Left ventricle myocardium inferior (tissue), 1 donor: ENCODE data around the gene AREL1. TPM values are rescaled to one million over a fixed set of nuclear protein-coding genes. Genes with fewer than 3 reads are reported as not detected.

Experiments used
- DNase-seq: peaks from one replicate; pipeline ENCODE4 v3.0.0-alpha.2; 2020
- H3K27ac ChIP-seq: fragments of 200-600 bp; replicated peaks from 2 replicates; pipeline ENCODE4 v1.8.0; 2021
- H3K27me3 ChIP-seq: fragments of 200-600 bp; 2 replicates; pipeline ENCODE4 v1.8.0; 2021; ENCODE audit warnings: low read depth
- H3K36me3 ChIP-seq: fragments of 200-600 bp; 2 replicates; pipeline ENCODE4 v1.8.0; 2021
- H3K4me1 ChIP-seq: fragments of 200-600 bp; 2 replicates; pipeline ENCODE4 v1.8.0; 2021
- H3K4me3 ChIP-seq: fragments of 200-600 bp; 2 replicates; pipeline ENCODE4 v1.8.0; 2021; ENCODE audit warnings: mild to moderate bottlenecking, moderate library complexity
- H3K9me3 ChIP-seq: fragments of 200-600 bp; replicated peaks from 2 replicates; pipeline ENCODE4 v1.8.0; 2021
- intact Hi-C: fragments of 100-400 bp; cut with micrococcal nuclease; formaldehyde crosslinking; loops from one replicate; pipeline ENCODE4 v1.11.0; 2022
- total RNA-seq: library from RNA; stranded (reverse); fragmentation: NEBNext Ultra II Directional; extraction: Animal tissue kit (Norgen Biotek cat#: 25700); gene quantifications from one replicate; pipeline ENCODE4 v1.2.1, GENCODE V29; 2021
- TF ChIP-seq, protein P1 (sequence below): fragments of 200-600 bp; IDR thresholded peaks from 2 replicates; pipeline ENCODE4 v1.8.0; 2021; ENCODE audit warnings: antibody characterized with exemption, mild to moderate bottlenecking, borderline replicate concordance
- donor health status: DM: no; HTN: yes; CAD: no; lungs with severe emphysema.

Gene AREL1
- total RNA-seq, 1 donor from 2014 or later = 23.7 TPM

DNA sequence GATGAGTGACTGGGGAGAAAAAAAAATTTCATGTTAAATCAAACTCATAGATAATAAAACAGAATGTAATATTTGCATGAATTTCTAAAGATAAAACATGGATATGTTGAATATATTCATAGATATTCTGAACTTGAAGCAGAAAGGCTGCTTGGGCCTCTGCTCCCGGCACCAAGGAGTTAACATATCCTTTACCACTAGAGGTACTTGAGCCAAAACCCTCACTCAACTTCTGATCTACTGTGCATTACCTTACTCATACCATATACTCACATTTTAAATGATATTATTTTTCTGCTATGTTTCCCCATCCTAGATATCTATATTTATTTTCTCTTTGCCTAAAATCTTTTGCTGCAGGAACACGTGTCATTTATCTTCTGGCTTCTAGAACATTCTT is 14.9 kb downstream of the AREL1 start:
- intact Hi-C loops = no loop called here
- DNase-seq = no peak

DNA sequence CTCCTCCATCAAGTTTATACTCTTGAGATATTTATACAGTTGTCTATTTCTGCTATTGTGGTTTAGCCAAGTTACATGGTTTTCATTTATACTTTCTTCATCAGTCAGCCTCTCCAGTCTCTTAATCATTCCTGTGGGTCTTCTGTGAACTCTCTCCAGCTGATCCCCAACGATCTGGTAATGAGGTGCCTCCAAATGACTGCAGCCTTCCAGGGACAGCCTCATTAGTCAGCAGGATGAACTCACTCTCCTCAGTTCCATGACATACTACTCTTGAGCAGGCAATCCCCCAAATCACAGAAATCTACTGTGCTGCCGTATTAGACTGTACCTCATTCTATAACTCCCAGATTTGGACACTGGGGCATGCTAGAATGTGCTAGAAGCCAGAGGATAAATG is 15.3 kb downstream of the AREL1 start:
- no peak overlapping the region for H3K27ac ChIP-seq
- TF ChIP-seq, protein P1, sequence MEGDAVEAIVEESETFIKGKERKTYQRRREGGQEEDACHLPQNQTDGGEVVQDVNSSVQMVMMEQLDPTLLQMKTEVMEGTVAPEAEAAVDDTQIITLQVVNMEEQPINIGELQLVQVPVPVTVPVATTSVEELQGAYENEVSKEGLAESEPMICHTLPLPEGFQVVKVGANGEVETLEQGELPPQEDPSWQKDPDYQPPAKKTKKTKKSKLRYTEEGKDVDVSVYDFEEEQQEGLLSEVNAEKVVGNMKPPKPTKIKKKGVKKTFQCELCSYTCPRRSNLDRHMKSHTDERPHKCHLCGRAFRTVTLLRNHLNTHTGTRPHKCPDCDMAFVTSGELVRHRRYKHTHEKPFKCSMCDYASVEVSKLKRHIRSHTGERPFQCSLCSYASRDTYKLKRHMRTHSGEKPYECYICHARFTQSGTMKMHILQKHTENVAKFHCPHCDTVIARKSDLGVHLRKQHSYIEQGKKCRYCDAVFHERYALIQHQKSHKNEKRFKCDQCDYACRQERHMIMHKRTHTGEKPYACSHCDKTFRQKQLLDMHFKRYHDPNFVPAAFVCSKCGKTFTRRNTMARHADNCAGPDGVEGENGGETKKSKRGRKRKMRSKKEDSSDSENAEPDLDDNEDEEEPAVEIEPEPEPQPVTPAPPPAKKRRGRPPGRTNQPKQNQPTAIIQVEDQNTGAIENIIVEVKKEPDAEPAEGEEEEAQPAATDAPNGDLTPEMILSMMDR = no peak
- peaks cover 15% of the 10 kb centered on the region for H3K4me1 ChIP-seq
- intact Hi-C loops = no loop called here
- H3K4me3 ChIP-seq = no peak overlapping the region
- H3K9me3 ChIP-seq = no peaks in the 10 kb centered on the region
- DNase-seq = no peak
- peaks cover 4% of the 10 kb centered on the region for H3K36me3 ChIP-seq
- H3K27me3 ChIP-seq = no peaks in the 10 kb centered on the region

More for the DNA sequence above, 14.9 kb downstream of the AREL1 start:
- Histone ChIP-seq H3K36me3 (peaks cover 4% of the 10 kb centered on the region), H3K4me3 (no peak overlapping the region), H3K27me3 (no peaks in the 10 kb centered on the region), H3K4me1 (peaks cover 11% of the 10 kb centered on the region), H3K27ac (no peak overlapping the region), H3K9me3 (no peaks in the 10 kb centered on the region)
- TF ChIP-seq, protein P1 = no peak

DNA sequence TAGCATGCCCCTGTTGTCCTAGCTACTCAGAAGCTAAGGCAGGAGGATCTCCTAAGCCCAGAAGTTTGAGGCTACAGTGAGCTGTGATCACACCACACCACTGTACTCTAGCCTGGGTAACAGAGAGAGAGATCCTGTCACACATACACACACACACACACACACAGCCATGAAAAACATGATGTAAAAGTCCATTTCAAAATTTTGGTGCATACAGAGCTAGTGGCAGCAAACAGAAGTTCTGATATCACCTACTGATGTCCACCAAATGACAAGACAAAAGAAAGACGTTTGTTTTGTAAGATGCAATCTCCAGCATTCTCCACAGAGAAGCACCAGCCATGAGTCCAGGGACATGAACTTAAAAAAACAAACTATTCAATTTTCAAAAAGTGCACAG is 15.9 kb downstream of the AREL1 start:
- no peaks in the 10 kb centered on the region for H3K36me3 ChIP-seq
- DNase-seq = no peak

DNA sequence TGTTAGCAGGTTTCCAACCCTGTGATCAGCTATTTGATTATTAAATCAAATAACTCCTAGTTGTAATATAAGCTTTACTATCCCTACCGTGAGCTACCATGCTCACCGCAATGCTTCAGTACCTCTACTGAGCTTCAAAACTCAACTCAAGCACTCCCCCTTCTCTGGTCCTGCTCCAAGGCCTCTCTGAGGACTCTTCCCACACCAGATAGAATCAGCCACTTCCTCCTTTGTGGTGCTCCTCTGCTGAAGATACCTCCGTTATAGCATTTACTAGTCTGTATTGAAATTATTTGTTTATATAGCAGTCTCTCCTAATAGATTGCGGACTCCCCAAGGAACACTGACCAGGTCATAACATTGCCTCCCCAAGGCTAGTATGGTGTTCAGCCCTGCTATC is 17.5 kb downstream of the AREL1 start:
- TF ChIP-seq, protein P1 = no peak
- Histone ChIP-seq H3K4me3 (no peak overlapping the region), H3K27ac (no peak overlapping the region), H3K4me1 (peaks cover 35% of the 10 kb centered on the region), H3K36me3 (peaks cover 5% of the 10 kb centered on the region), H3K27me3 (no peaks in the 10 kb centered on the region), H3K9me3 (no peaks in the 10 kb centered on the region)
- DNase-seq = no peak
- intact Hi-C loops = no loop called here

More for the DNA sequence above, 15.9 kb downstream of the AREL1 start:
- H3K9me3 ChIP-seq = no peaks in the 10 kb centered on the region
- no peak overlapping the region for H3K27ac ChIP-seq
- TF ChIP-seq, protein P1 = no peak
- peaks cover 20% of the 10 kb centered on the region for H3K4me1 ChIP-seq
- no peak overlapping the region for H3K4me3 ChIP-seq
- intact Hi-C loops = no loop called here
- no peaks in the 10 kb centered on the region for H3K27me3 ChIP-seq

DNA sequence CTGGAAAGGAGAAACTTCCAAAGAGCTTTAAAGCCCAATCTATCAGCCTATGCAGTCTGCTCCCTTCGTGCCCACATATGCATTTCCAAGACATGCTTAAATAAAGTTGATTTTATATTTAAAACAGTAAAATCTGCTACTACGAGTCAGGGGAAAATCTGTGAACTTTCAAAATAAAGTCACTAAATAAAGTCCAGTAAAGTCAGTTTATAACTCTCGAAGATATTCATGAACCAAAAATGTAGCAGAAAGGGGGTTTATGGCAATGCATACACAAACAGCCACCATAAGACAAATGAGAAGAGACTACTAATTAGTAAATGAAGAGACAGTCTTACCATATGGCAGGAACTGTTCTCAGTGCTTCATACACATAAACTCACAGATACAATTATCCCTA is 19.7 kb downstream of the AREL1 start:
- intact Hi-C loops = no loop called here
- no peak for DNase-seq
- Histone ChIP-seq H3K9me3 (no peaks in the 10 kb centered on the region), H3K27me3 (no peaks in the 10 kb centered on the region), H3K27ac (peak overlapping the region; percentile 64), H3K4me1 (peaks cover 37% of the 10 kb centered on the region), H3K36me3 (peaks cover 14% of the 10 kb centered on the region), H3K4me3 (no peak overlapping the region)
- TF ChIP-seq, protein P1 = no peak

DNA sequence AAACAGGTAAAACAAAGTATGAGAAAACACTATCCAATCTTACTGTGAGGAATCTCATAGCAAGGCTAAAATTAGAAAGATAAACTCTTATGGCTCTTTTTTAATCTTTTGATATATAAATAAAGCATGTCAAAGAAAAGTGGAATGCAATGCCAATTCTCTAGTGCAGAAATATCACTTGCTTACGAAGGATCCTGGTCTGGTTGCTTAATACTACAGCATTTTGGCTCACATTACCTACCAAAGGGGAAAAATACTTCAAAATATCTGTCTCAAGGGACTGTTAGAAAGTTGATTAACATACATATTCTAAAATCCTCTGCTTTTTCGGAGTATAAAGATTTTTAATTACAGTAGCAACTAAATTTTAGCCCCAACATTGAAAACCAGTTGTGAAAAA is 21.4 kb downstream of the AREL1 start:
- Histone ChIP-seq H3K27me3 (no peaks in the 10 kb centered on the region), H3K4me3 (no peak overlapping the region), H3K36me3 (peaks cover 14% of the 10 kb centered on the region), H3K27ac (peak overlapping the region; percentile 64), H3K4me1 (peaks cover 47% of the 10 kb centered on the region), H3K9me3 (no peaks in the 10 kb centered on the region)
- intact Hi-C loops = no loop called here
- TF ChIP-seq, protein P1 = no peak
- DNase-seq = no peak
